Measurements from ENCODE around the gene TRIP4. TPM values are rescaled to one million over a fixed set of nuclear protein-coding genes. Genes with fewer than 3 reads are reported as not detected.

The TRIP4 gene
- total and polyA plus RNA-seq, 9 of the 15 experiments (the other 6 are each of a cell fraction or from before 2014, with no cell fraction given), result 7.6 to 23.3 (median 16.7) TPM

GRCh38 chr15:64460724-64461720, 73.4 kb downstream of the TRIP4 start (continued):
- no peak for TF ChIP-seq NKRF (IDR thresholded peaks at IDR 0.05; ENCODE audit: borderline replicate concordance)
- no peak for TF ChIP-seq ZNF644 (tag; IDR thresholded peaks at IDR 0.05; ENCODE audit: low read depth)
- no peak for TF ChIP-seq RFX1 (IDR thresholded peaks at IDR 0.05)
- TF ChIP-seq HMGN3 (IDR thresholded peaks at IDR 0.05; ENCODE audit: borderline replicate concordance, extremely low read depth, insufficient read length, low read depth, low read length), result no peak
- TF ChIP-seq RBBP5 (IDR thresholded peaks at IDR 0.05; ENCODE audit: borderline replicate concordance, insufficient read depth, low read length, poor library complexity, severe bottlenecking), result peak; percentile 2
- no peak for TF ChIP-seq ZNF766 (CRISPR knock-in tag; conservative IDR thresholded peaks at IDR 0.05)
- peak; percentile 45; the same call in 1 of the 2 replicates for TF ChIP-seq ZBTB7A (IDR thresholded peaks at IDR 0.05; ENCODE audit: borderline replicate concordance, control insufficient read depth, low read depth, low read length)
- TF ChIP-seq SNRNP70 (optimal IDR thresholded peaks at IDR 0.05; ENCODE audit: low read depth, low read length), result no peak
- TF ChIP-seq FIP1L1 (IDR thresholded peaks at IDR 0.05; ENCODE audit: low read depth, low read length, poor library complexity, severe bottlenecking), result no peak
- TF ChIP-seq COPS2 (conservative IDR thresholded peaks at IDR 0.05), result no peak
- TF ChIP-seq SMC3 (conservative IDR thresholded peaks at IDR 0.05; ENCODE audit: insufficient read depth, low read depth, low read length), result no peak
- TF ChIP-seq BCLAF1 (IDR thresholded peaks at IDR 0.05; ENCODE audit: borderline replicate concordance in 1 of 2, control insufficient read depth in 1 of 2, low read depth in 2 of 2, low read length in 1 of 2), result no peak
- no peak for TF ChIP-seq CHAMP1 (IDR thresholded peaks at IDR 0.05)
- no peak for TF ChIP-seq ZBTB8A (IDR thresholded peaks at IDR 0.05; ENCODE audit: partially characterized antibody)
- TF ChIP-seq ARNT (IDR thresholded peaks at IDR 0.05), result no peak

Measured in K562 (cell line).